ENCODE results near the gene PTPRG. TPM values are rescaled to one million over a fixed set of nuclear protein-coding genes. Genes with fewer than 3 reads are reported as not detected.

The PTPRG gene
- total RNA-seq, 3 donors from 2014 or later, result 28.9 to 54.7 (median 40.4) TPM

GRCh38 chr3:61821823-61822251 is 260.5 kb downstream of the PTPRG start:
- H3K4me1 ChIP-seq (ENCODE audit: low read depth), result no peaks in the 10 kb centered on the region
- intact Hi-C loops (cut with DNase I, micrococcal nuclease), result no loop called here
- ATAC-seq (peak; percentile 33), DNase-seq (no peak)
- TF ChIP-seq CTCF (IDR thresholded peaks at IDR 0.05), result no peak
- H3K9me3 ChIP-seq, result no peaks in the 10 kb centered on the region
- H3K4me3 ChIP-seq, result no peak overlapping the region
- H3K36me3 ChIP-seq (ENCODE audit: low read depth), result no peaks in the 10 kb centered on the region

GRCh38 chr3:61822588-61822987 is 261.2 kb downstream of the PTPRG start:
- no peak for TF ChIP-seq CTCF (IDR thresholded peaks at IDR 0.05)
- no peaks in the 10 kb centered on the region for H3K36me3 ChIP-seq (ENCODE audit: low read depth)
- no peak overlapping the region for H3K4me3 ChIP-seq
- intact Hi-C loops (cut with DNase I, micrococcal nuclease), result no loop called here
- no peak for DNase-seq
- no peaks in the 10 kb centered on the region for H3K4me1 ChIP-seq (ENCODE audit: low read depth)
- ATAC-seq, result no peak
- H3K9me3 ChIP-seq, result no peaks in the 10 kb centered on the region

- TF ChIP-seq CTCF (IDR thresholded peaks at IDR 0.05), result no peak
- ATAC-seq (peak; percentile 59), DNase-seq (no peak)
- Histone ChIP-seq H3K4me3 (no peak overlapping the region), H3K4me1 (ENCODE audit: low read depth) (no peaks in the 10 kb centered on the region), H3K9me3 (no peaks in the 10 kb centered on the region), H3K36me3 (ENCODE audit: low read depth) (no peaks in the 10 kb centered on the region)
- intact Hi-C loops (cut with DNase I, micrococcal nuclease), result no loop called here
Observed at GRCh38 chr3:61824553-61825135, 263.3 kb downstream of the PTPRG start.

GRCh38 chr3:61826161-61826560 is 264.8 kb downstream of the PTPRG start:
- intact Hi-C loops (cut with DNase I, micrococcal nuclease), result no loop called here
- Histone ChIP-seq H3K9me3 (no peaks in the 10 kb centered on the region), H3K36me3 (ENCODE audit: low read depth) (no peaks in the 10 kb centered on the region), H3K4me1 (ENCODE audit: low read depth) (no peaks in the 10 kb centered on the region), H3K4me3 (no peak overlapping the region)
- DNase-seq (no peak), ATAC-seq (no peak)
- no peak for TF ChIP-seq CTCF (IDR thresholded peaks at IDR 0.05)

GRCh38 chr3:61828184-61828874 is 267.0 kb downstream of the PTPRG start:
- H3K4me1 ChIP-seq (ENCODE audit: low read depth), result no peaks in the 10 kb centered on the region
- intact Hi-C loops (cut with DNase I, micrococcal nuclease), result no loop called here
- ATAC-seq (no peak), DNase-seq (no peak)
- no peaks in the 10 kb centered on the region for H3K9me3 ChIP-seq
- no peak overlapping the region for H3K4me3 ChIP-seq
- no peaks in the 10 kb centered on the region for H3K36me3 ChIP-seq (ENCODE audit: low read depth)
- no peak for TF ChIP-seq CTCF (IDR thresholded peaks at IDR 0.05)

Measured in mucosa of descending colon (tissue), 3 donors.